Mammary epithelial cell (primary cell): Measurements from ENCODE around the gene MORN1.

ENCODE experiments used
- CTCF ChIP-seq, 2 donors: IDR thresholded peaks in 1 of 2; conservative IDR thresholded peaks in 1 of 2; 2 replicates each; pipeline ENCODE4 v1.5.1; 2011 to 2012; ENCODE audit warnings: inconsistent platforms in 2 of 2, low read length in 2 of 2, mild to moderate bottlenecking in 2 of 2, control low read depth in 1 of 2, low read depth in 1 of 2; ENCODE audit not compliant: insufficient read depth in 1 of 2; ENCODE audit errors: extremely low read depth in 1 of 2
- EZH2 ChIP-seq: IDR thresholded peaks from 2 replicates; pipeline ENCODE4 v1.6.1; 2012; ENCODE audit warnings: low read length, inconsistent platforms, borderline replicate concordance

DNA sequence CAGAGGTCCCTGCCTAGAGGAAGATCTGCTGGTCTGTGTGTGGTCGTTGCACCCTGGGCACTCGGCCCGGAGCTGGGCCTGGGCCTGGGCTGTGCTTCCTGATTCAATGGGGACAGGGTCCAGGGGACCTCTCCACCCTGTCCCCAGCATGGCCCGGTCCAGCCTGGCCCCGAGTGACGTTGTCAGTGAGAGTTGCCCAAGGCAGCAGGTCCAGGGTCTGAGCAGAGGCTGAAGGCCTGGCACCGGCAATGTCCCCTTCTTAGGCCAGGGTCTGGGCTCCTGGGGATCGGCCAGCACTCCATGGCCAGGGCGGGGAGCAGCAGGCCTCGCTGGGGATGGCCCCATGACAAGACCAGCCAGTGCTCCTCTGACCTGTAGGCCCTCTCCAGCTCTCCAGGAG, 36.6 kb upstream of the MORN1 start:
- no peak for TF ChIP-seq CTCF (conservative IDR thresholded peaks at IDR 0.05 in 1 of 2, IDR thresholded peaks at IDR 0.05 in 1 of 2; ENCODE audit: extremely low read depth in 1 of 2, insufficient read depth in 1 of 2, low read depth in 1 of 2, low read length in 2 of 2)
- TF ChIP-seq EZH2, result no peak
